Measurements from ENCODE around the gene RIPOR1. TPM values are rescaled to one million over a fixed set of nuclear protein-coding genes. Genes with fewer than 3 reads are reported as not detected.

The RIPOR1 gene
- total RNA-seq, 4 donors from 2014 or later: 20.6 to 41.5 (median 28.3) TPM

DNA sequence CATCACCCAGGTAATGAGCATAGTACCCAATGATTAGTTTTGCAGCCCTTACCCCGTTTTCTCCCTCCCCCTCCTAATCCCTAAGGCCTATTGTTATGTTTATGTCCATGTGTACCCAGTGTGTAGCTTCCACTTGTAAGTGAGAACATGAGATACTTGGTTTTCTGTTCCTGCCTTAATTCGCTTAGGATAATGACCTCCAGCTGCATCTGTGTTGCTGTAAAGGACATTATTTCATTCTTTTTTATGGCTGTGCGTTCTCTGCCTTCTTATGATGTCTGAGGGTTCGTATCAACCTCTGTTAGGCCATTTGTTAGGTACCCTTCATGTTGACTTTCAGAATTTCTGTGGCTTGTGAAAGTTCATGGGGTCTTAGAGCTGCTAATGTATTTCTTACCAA, 64.7 kb downstream of the RIPOR1 start:
- H3K27me3 ChIP-seq: no peaks in the 10 kb centered on the region
- WGBS: 78% methylated on average over 4 of the region's 4 CpGs
- TF ChIP-seq EP300 (IDR thresholded peaks at IDR 0.05): no peak
- TF ChIP-seq, protein P1, sequence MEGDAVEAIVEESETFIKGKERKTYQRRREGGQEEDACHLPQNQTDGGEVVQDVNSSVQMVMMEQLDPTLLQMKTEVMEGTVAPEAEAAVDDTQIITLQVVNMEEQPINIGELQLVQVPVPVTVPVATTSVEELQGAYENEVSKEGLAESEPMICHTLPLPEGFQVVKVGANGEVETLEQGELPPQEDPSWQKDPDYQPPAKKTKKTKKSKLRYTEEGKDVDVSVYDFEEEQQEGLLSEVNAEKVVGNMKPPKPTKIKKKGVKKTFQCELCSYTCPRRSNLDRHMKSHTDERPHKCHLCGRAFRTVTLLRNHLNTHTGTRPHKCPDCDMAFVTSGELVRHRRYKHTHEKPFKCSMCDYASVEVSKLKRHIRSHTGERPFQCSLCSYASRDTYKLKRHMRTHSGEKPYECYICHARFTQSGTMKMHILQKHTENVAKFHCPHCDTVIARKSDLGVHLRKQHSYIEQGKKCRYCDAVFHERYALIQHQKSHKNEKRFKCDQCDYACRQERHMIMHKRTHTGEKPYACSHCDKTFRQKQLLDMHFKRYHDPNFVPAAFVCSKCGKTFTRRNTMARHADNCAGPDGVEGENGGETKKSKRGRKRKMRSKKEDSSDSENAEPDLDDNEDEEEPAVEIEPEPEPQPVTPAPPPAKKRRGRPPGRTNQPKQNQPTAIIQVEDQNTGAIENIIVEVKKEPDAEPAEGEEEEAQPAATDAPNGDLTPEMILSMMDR (IDR thresholded peaks at IDR 0.05): no peak
- TF ChIP-seq POLR2A (IDR thresholded peaks at IDR 0.05): no peak
- TF ChIP-seq POLR2AphosphoS5 (IDR thresholded peaks at IDR 0.05): no peak
- no peak overlapping the region for H3K27ac ChIP-seq
- no peak for DNase-seq (ENCODE audit: low spot score in 2 of 2)
- H3K9me3 ChIP-seq: no peaks in the 10 kb centered on the region
- peaks cover 12% of the 10 kb centered on the region for H3K36me3 ChIP-seq
- H3K4me3 ChIP-seq: no peak overlapping the region
- H3K4me1 ChIP-seq: peaks cover 9% of the 10 kb centered on the region

DNA sequence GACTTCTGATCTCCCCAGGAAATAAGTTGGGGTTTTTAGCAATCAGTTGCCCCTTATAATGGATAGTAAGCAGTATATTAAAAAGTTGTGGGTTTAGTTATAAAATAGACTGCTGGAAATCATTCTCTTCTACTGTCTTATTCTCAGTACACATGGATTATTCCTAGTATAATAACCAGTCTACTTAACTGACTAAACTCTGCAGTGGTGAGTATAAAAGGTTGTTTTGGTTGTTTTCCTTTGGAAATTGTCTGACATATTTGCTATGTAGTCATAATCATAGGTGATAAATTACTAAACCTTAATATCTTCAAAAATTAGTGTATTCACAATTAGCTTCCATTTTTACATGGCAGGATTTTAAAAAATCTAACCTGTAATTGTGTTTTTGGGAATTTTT, 65.1 kb downstream of the RIPOR1 start:
- no peak for DNase-seq (ENCODE audit: low spot score in 2 of 2)
- TF ChIP-seq, protein P1 (IDR thresholded peaks at IDR 0.05): no peak
- no peak for TF ChIP-seq POLR2A (IDR thresholded peaks at IDR 0.05)
- TF ChIP-seq POLR2AphosphoS5 (IDR thresholded peaks at IDR 0.05): no peak
- no peak for TF ChIP-seq EP300 (IDR thresholded peaks at IDR 0.05)
- H3K4me1 ChIP-seq: peaks cover 9% of the 10 kb centered on the region
- no peaks in the 10 kb centered on the region for H3K9me3 ChIP-seq
- H3K36me3 ChIP-seq: peaks cover 12% of the 10 kb centered on the region
- no peak overlapping the region for H3K4me3 ChIP-seq
- no peak overlapping the region for H3K27ac ChIP-seq
- H3K27me3 ChIP-seq: no peaks in the 10 kb centered on the region

DNA sequence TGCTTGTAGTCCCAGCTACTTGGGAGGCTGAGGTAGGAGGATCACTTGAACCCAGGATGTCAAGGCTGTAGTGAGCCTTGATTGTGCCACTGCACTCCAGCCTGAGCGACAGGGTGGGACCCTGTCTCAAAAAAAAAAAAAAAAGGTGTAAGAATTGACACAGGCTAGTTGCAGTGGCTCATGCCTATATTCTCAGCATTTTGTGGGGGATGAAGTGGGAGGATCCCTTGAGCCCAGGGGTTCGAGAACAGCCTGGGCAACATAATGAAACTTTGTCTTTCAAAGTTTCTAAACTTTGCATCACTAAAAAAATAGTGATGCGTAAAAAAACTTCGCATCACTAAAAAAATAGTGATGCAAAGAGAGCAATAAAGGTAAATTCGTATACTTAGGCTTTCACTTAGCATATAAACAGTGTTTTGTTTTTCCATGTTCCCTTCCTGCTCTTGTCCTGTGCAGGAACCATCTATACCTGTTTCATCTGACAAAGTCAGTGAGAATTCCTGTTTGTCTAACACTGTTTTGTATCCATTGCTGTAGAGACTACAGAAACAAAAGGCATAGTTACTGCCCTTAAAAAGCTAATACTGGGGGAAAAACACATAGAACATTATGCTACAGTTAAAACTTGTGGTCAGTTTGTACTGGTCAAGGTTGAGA, 65.8 kb downstream of the RIPOR1 start:
- 91% methylated on average over 5 of the region's 5 CpGs for WGBS
- peaks cover 9% of the 10 kb centered on the region for H3K4me1 ChIP-seq
- H3K27ac ChIP-seq: no peak overlapping the region
- H3K4me3 ChIP-seq: no peak overlapping the region
- TF ChIP-seq POLR2A (IDR thresholded peaks at IDR 0.05) (no peak), EP300 (IDR thresholded peaks at IDR 0.05) (no peak), POLR2AphosphoS5 (IDR thresholded peaks at IDR 0.05) (no peak)
- TF ChIP-seq, protein P1 (IDR thresholded peaks at IDR 0.05): no peak
- no peak for DNase-seq (ENCODE audit: low spot score in 2 of 2)
- H3K27me3 ChIP-seq: no peaks in the 10 kb centered on the region
- H3K36me3 ChIP-seq: peaks cover 14% of the 10 kb centered on the region
- no peaks in the 10 kb centered on the region for H3K9me3 ChIP-seq

DNA sequence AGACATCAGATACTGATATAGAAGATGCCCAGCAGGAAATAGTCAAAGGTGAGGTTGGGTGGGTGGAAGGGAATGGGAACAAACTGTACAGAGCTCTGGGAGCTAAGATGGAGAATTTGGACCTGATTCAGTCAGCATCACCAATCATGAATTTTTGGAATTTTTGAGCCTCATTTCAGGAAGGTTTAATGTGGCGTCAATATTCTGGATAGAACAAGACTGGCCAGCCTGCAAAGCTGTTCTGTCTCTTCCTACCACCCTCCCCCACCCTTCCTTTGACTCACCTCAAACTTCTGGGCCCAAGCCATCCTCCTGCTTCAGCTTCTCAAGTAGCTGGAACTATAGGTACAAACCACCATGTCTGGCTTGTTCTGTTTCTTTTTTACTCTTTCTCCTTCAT, 66.3 kb downstream of the RIPOR1 start:
- TF ChIP-seq, protein P1 (IDR thresholded peaks at IDR 0.05): no peak
- no peak for TF ChIP-seq EP300 (IDR thresholded peaks at IDR 0.05)
- no peak for TF ChIP-seq POLR2AphosphoS5 (IDR thresholded peaks at IDR 0.05)
- no peak for TF ChIP-seq POLR2A (IDR thresholded peaks at IDR 0.05)
- H3K27me3 ChIP-seq: no peaks in the 10 kb centered on the region
- peaks cover 8% of the 10 kb centered on the region for H3K36me3 ChIP-seq
- peaks cover 9% of the 10 kb centered on the region for H3K4me1 ChIP-seq
- WGBS: 37% methylated on average over 1 of the region's 1 CpG
- DNase-seq (ENCODE audit: low spot score in 2 of 2): no peak
- H3K9me3 ChIP-seq: no peaks in the 10 kb centered on the region
- H3K27ac ChIP-seq: no peak overlapping the region
- H3K4me3 ChIP-seq: no peak overlapping the region

Other genes with a start within 250 kb of the RIPOR1 start
- 10 to 100 TPM; 13.8 to 36.8 (median 26.9) TPM for gene PLEKHG4, start 249.3 kb upstream of the RIPOR1 start, total RNA-seq
- under 1 TPM in 1 of 4 donors, not detected in 3; 0.25 TPM for gene KCTD19, start 202.1 kb upstream of the RIPOR1 start, total RNA-seq
- under 1 TPM in 2 of 4 donors, not detected in 2; 0.42 to 0.56 TPM for gene LRRC36, start 202.0 kb upstream of the RIPOR1 start, total RNA-seq
- 100 to 1,000 TPM in 3 of 4 donors, 10 to 100 TPM in 1; 47.6 to 182 (median 121) TPM for gene TPPP3, start 135.3 kb upstream of the RIPOR1 start, total RNA-seq
- 10 to 100 TPM; 14.0 to 31.0 (median 23.8) TPM for gene ZDHHC1, start 112.4 kb upstream of the RIPOR1 start, total RNA-seq
- 100 to 1,000 TPM in 1 of 4 donors, 10 to 100 TPM in 3; 45.6 to 164 (median 69.1) TPM for gene HSD11B2, start 97.7 kb upstream of the RIPOR1 start, total RNA-seq
- 100 to 1,000 TPM in 3 of 4 donors, 10 to 100 TPM in 1; 90.0 to 134 (median 110) TPM for gene ATP6V0D1, start 47.7 kb upstream of the RIPOR1 start, total RNA-seq
- gene AGRP, start 45.3 kb upstream of the RIPOR1 start, total RNA-seq: not detected
- 10 to 100 TPM; 36.2 to 50.1 (median 46.9) TPM for gene CTCF, start 33.7 kb downstream of the RIPOR1 start, total RNA-seq
- 1 to 10 TPM in 1 of 4 donors, under 1 TPM in 3; 0.19 to 2.3 (median 0.51) TPM for gene CARMIL2, start 116.3 kb downstream of the RIPOR1 start, total RNA-seq
- gene ACD, start 131.4 kb downstream of the RIPOR1 start, total RNA-seq: 10 to 100 TPM; 17.6 to 33.9 (median 22.3) TPM
- 1 to 10 TPM; 2.3 to 4.3 (median 3.4) TPM for gene PARD6A, start 132.1 kb downstream of the RIPOR1 start, total RNA-seq
- 10 to 100 TPM; 10.1 to 33.6 (median 13.7) TPM for gene ENKD1, start 137.9 kb downstream of the RIPOR1 start, total RNA-seq
- 1 to 10 TPM; 2.1 to 6.8 (median 3.6) TPM for gene C16orf86, start 138.0 kb downstream of the RIPOR1 start, total RNA-seq
- gene GFOD2, start 190.5 kb downstream of the RIPOR1 start, total RNA-seq: 10 to 100 TPM; 18.3 to 31.1 (median 25.9) TPM

Measured in suprapubic skin (tissue), 4 donors.